K562 (cell line): ENCODE results near the gene MARS1. TPM values are rescaled to one million over a fixed set of nuclear protein-coding genes. Genes with fewer than 3 reads are reported as not detected.

Experiments
- ATF1 ChIP-seq, 2 experiments: fragments of 450-650 bp in 1 of 2; IDR thresholded peaks; 2 replicates each; pipeline ENCODE4 v1.6.1; 2016; ENCODE audit warnings: missing compliant biosample characterization in 1 of 2, missing genetic modification characterization in 1 of 2
- CC2D1A ChIP-seq: fragments of 450-650 bp; IDR thresholded peaks from 2 replicates; pipeline ENCODE4 v1.6.1; 2017; ENCODE audit warnings: mild to moderate bottlenecking
- CEBPB ChIP-seq: fragments of 450-650 bp; IDR thresholded peaks from 2 replicates; pipeline ENCODE4 v1.6.1; 2016; ENCODE audit warnings: missing genetic modification characterization, missing compliant biosample characterization
- CEBPG ChIP-seq, 3 experiments: fragments of 200-800 bp in 1 of 3; sonication (Bioruptor generic) in 1 of 3; sonication (generic) in 1 of 3; formaldehyde crosslinking in 1 of 3; IDR thresholded peaks in 2 of 3; conservative IDR thresholded peaks in 1 of 3; 2 replicates each; pipeline versions ENCODE4 v1.6.1 to v1.8.0; 2016 to 2022; ENCODE audit warnings: missing compliant biosample characterization in 2 of 3, missing genetic modification characterization in 2 of 3, mild to moderate bottlenecking in 1 of 3, missing genetic modification reagents in 1 of 3
- CREB1 ChIP-seq, 2 experiments: sonication (generic) in 1 of 2; formaldehyde crosslinking in 1 of 2; IDR thresholded peaks; 2 replicates each; pipeline versions ENCODE4 v1.6.1 to v1.8.0; 2012 to 2022; ENCODE audit warnings: inconsistent platforms in 1 of 2, mild to moderate bottlenecking in 1 of 2, missing genetic modification reagents in 1 of 2, moderate library complexity in 1 of 2
- GABPB1 ChIP-seq: sonication (generic); formaldehyde crosslinking; IDR thresholded peaks from 2 replicates; pipeline ENCODE4 v1.8.0; 2022; ENCODE audit warnings: mild to moderate bottlenecking, missing genetic modification reagents
- GABPB2 ChIP-seq: fragments of 250-450 bp; sonication (Bioruptor Pico); conservative IDR thresholded peaks from 2 replicates; pipeline ENCODE4 v1.5.1; 2021; ENCODE audit warnings: mild to moderate bottlenecking
- NRF1 ChIP-seq, 2 experiments: fragments of 450-650 bp; IDR thresholded peaks in 1 of 2; conservative IDR thresholded peaks in 1 of 2; 2 replicates each; pipeline ENCODE4 v1.6.1; 2014; ENCODE audit warnings: mild to moderate bottlenecking in 2 of 2
- PTBP1 ChIP-seq: fragments of 200-400 bp; formaldehyde crosslinking; IDR thresholded peaks from 2 replicates; pipeline ENCODE4 v1.6.1; 2017; ENCODE audit warnings: low read depth, low read length
- RFX7 ChIP-seq: fragments of 250-450 bp; sonication (Bioruptor Pico); IDR thresholded peaks from 2 replicates; pipeline ENCODE4 v1.5.1; 2021; ENCODE audit warnings: mild to moderate bottlenecking
- SMARCB1 ChIP-seq: IDR thresholded peaks from 2 replicates; pipeline ENCODE4 v1.6.1; 2011; ENCODE audit warnings: improper control_type of control experiment, low read depth; ENCODE audit not compliant: insufficient read length
- ZFX ChIP-seq: sonication (generic); formaldehyde crosslinking; IDR thresholded peaks from 2 replicates; pipeline ENCODE4 v1.8.0; 2022; ENCODE audit warnings: mild to moderate bottlenecking, missing genetic modification reagents, moderate library complexity
- ZKSCAN3 ChIP-seq: fragments of 250-450 bp; sonication (Bioruptor Pico); IDR thresholded peaks from 2 replicates; pipeline ENCODE4 v1.4.0; 2020
- ZSCAN32 ChIP-seq: fragments of 450-650 bp; formaldehyde crosslinking; IDR thresholded peaks from 2 replicates; pipeline ENCODE4 v1.4.0; 2020; ENCODE audit warnings: mild to moderate bottlenecking, moderate library complexity
- polyA plus RNA-seq, 8 experiments: library from polyadenylated mRNA; depleted of rRNA in 4 of 8; stranded (reverse) in 5 of 8; unstranded in 3 of 8; fragments of >200 nt; fragmentation: Nextera tagmentation in 2 of 8; fragmentation: Illumina TruSeq in 1 of 8; extraction: Ambion mirVana in 2 of 8; extraction: Trizol in 1 of 8; gene quantifications; 2 replicates each; pipeline versions ENCODE4 v1.2.1 to v1.2.3, GENCODE V29; 2011 to 2014; ENCODE audit warnings: inconsistent platforms in 1 of 8, missing spikeins in 1 of 8
- total RNA-seq, 7 experiments: library from RNA; depleted of rRNA in 6 of 7; stranded (reverse); fragments of >200 nt in 6 of 7; fragmentation: Illumina TruSeq in 2 of 7; extraction: Trizol in 2 of 7; gene quantifications; 2 replicates each; pipeline versions ENCODE4 v1.2.1 to v1.2.3, GENCODE V29; 2011 to 2021; ENCODE audit warnings: low replicate concordance in 1 of 7
- TF ChIP-seq, protein P1 (sequence below), 3 experiments: IDR thresholded peaks in 2 of 3; conservative IDR thresholded peaks in 1 of 3; 2 replicates each; pipeline ENCODE4 v1.5.1; 2011 to 2012; ENCODE audit warnings: low read length in 3 of 3, mild to moderate bottlenecking in 3 of 3, control low read depth in 2 of 3, improper control_type of control experiment in 1 of 3, inconsistent platforms in 1 of 3, low read depth in 1 of 3, mixed read lengths in 1 of 3, moderate library complexity in 1 of 3; ENCODE audit not compliant: insufficient read depth in 2 of 3
- TF ChIP-seq, protein P2 (sequence below): fragments of 450-650 bp; IDR thresholded peaks from 2 replicates; pipeline ENCODE4 v1.6.1; 2017; ENCODE audit warnings: antibody characterized with exemption
- TF ChIP-seq, protein P3 (sequence below): fragments of 450-650 bp; conservative IDR thresholded peaks from 2 replicates; pipeline ENCODE4 v1.6.1; 2016; ENCODE audit warnings: missing genetic modification characterization, low read depth, mild to moderate bottlenecking, missing compliant biosample characterization, moderate library complexity

The MARS1 gene
- total and polyA plus RNA-seq, 9 of the 15 experiments (the other 6 are each of a cell fraction or from before 2014, with no cell fraction given), result 117 to 382 (median 220) TPM

DNA sequence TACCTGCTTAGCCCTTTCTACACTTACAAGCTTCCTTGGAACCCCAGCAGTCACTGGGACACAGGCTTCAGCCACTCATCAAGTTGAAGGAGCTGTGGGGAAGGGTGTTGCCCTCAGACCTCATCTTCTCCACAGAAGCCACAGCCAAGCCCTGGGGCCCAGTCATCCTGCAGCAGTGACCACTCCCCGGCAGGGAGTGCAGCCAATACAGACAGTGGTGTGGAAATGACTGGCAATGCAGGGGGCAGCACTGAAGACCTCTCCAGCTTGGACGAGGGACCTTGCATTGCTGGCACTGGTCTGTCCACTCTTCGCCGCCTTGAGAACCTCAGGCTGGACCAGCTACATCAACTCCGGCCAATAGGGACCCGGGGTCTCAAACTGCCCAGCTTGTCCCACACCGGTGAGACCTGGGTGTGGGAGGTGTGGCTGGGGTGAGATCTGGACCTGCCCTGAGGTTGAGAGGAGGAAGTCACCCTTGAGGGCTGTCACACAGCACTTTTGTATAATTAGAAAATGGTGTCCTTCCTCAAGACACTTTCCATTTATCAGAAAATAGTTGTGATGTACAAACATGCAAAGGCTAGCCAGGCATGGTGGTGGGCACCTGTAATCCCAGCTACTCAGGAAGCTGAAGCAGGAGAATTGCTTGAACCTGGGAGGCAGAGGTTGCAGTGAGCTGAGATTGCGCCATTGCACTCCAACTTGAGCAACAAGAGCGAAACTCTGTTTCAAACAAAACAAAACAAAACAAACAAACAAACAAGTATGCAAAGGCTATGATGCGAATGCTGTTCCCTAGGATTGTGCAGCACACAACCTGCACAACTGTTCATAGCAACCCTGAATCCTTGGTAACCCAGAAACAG, 18.3 kb upstream of the MARS1 start (continued):
- TF ChIP-seq, protein P1, sequence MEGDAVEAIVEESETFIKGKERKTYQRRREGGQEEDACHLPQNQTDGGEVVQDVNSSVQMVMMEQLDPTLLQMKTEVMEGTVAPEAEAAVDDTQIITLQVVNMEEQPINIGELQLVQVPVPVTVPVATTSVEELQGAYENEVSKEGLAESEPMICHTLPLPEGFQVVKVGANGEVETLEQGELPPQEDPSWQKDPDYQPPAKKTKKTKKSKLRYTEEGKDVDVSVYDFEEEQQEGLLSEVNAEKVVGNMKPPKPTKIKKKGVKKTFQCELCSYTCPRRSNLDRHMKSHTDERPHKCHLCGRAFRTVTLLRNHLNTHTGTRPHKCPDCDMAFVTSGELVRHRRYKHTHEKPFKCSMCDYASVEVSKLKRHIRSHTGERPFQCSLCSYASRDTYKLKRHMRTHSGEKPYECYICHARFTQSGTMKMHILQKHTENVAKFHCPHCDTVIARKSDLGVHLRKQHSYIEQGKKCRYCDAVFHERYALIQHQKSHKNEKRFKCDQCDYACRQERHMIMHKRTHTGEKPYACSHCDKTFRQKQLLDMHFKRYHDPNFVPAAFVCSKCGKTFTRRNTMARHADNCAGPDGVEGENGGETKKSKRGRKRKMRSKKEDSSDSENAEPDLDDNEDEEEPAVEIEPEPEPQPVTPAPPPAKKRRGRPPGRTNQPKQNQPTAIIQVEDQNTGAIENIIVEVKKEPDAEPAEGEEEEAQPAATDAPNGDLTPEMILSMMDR (IDR thresholded peaks at IDR 0.05 in 2 of 3, conservative IDR thresholded peaks at IDR 0.05 in 1 of 3; ENCODE audit: insufficient read depth in 2 of 3, low read depth in 1 of 3, low read length in 3 of 3), result 0 out of 6 replicates have a peak, but pooled peaks of 1 of the 3 experiments have one; percentile 16
- TF ChIP-seq GABPB1 (CRISPR knock-in tag), result no peak
- no peak for TF ChIP-seq ZFX (CRISPR knock-in tag)
- TF ChIP-seq, protein P2, sequence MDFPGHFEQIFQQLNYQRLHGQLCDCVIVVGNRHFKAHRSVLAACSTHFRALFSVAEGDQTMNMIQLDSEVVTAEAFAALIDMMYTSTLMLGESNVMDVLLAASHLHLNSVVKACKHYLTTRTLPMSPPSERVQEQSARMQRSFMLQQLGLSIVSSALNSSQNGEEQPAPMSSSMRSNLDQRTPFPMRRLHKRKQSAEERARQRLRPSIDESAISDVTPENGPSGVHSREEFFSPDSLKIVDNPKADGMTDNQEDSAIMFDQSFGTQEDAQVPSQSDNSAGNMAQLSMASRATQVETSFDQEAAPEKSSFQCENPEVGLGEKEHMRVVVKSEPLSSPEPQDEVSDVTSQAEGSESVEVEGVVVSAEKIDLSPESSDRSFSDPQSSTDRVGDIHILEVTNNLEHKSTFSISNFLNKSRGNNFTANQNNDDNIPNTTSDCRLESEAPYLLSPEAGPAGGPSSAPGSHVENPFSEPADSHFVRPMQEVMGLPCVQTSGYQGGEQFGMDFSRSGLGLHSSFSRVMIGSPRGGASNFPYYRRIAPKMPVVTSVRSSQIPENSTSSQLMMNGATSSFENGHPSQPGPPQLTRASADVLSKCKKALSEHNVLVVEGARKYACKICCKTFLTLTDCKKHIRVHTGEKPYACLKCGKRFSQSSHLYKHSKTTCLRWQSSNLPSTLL, result no peak
- TF ChIP-seq RFX7, result no peak
- no peak for TF ChIP-seq ZKSCAN3 (CRISPR knock-in tag)
- no peak for TF ChIP-seq CC2D1A
- no peak for TF ChIP-seq CREB1 (IDR thresholded peaks at IDR 0.05)
- 0 out of 2 replicates have a peak, but pooled peaks have one; percentile 37 for TF ChIP-seq CREB1 (CRISPR knock-in tag; IDR thresholded peaks at IDR 0.05)
- TF ChIP-seq CEBPB (tag), result peak; percentile 69
- no peak for TF ChIP-seq ZSCAN32 (CRISPR knock-in tag)
- TF ChIP-seq GABPB2 (CRISPR knock-in tag), result no peak
- no peak for TF ChIP-seq NRF1 (conservative IDR thresholded peaks at IDR 0.05 in 1 of 2, IDR thresholded peaks at IDR 0.05 in 1 of 2)
- no peak for TF ChIP-seq SMARCB1
- no peak for TF ChIP-seq ATF1 (CRISPR knock-in tag; IDR thresholded peaks at IDR 0.05)
- no peak for TF ChIP-seq ATF1 (tag; IDR thresholded peaks at IDR 0.05)
- TF ChIP-seq CEBPG (CRISPR knock-in tag; IDR thresholded peaks at IDR 0.05), result no peak
- TF ChIP-seq CEBPG (tag; conservative IDR thresholded peaks at IDR 0.05 in 1 of 2, IDR thresholded peaks at IDR 0.05 in 1 of 2), result peak in 1 of 2 experiments; percentile 38; a peak in 1 of 4 replicates
- TF ChIP-seq, protein P3, sequence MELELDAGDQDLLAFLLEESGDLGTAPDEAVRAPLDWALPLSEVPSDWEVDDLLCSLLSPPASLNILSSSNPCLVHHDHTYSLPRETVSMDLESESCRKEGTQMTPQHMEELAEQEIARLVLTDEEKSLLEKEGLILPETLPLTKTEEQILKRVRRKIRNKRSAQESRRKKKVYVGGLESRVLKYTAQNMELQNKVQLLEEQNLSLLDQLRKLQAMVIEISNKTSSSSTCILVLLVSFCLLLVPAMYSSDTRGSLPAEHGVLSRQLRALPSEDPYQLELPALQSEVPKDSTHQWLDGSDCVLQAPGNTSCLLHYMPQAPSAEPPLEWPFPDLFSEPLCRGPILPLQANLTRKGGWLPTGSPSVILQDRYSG (tag), result no peak
- TF ChIP-seq PTBP1, result no peak
- TF ChIP-seq, all 486 proteins: peak for 5
